HG02885 (cell line): ENCODE measurements around the gene NME3.

Source experiments
- ATAC-seq: cut with Tn5 transposase; IDR thresholded peaks from one replicate; pipeline ENCODE4 v1.9.1; 2021; ENCODE audit warnings: mild to moderate bottlenecking; ENCODE audit not compliant: unreplicated experiment, poor library complexity

Gene NME3

GRCh38 chr16:1794221-1794871 is 23.0 kb upstream of the NME3 start:
- no peak for ATAC-seq

- no peak for ATAC-seq
Observed at GRCh38 chr16:1793578-1794220, 22.4 kb upstream of the NME3 start, which contains the start of gene IGFALS. Gene IGFALS (minus strand): TSS chr16:1793705. CDS start chr16:1793652, 53 bp downstream.

- no peak for ATAC-seq
Observed at GRCh38 chr16:1792836-1793577, 21.7 kb upstream of the NME3 start.

GRCh38 chr16:1791943-1792812 is 20.8 kb upstream of the NME3 start:
- ATAC-seq: no peak

- no peak for ATAC-seq
Observed at GRCh38 chr16:1791256-1791942, 20.1 kb upstream of the NME3 start.

- no peak for ATAC-seq
Observed at GRCh38 chr16:1790611-1791255, 19.4 kb upstream of the NME3 start.

- ATAC-seq: no peak
Observed at GRCh38 chr16:1790261-1790610, 18.9 kb upstream of the NME3 start.

GRCh38 chr16:1789643-1790045 is 18.3 kb upstream of the NME3 start:
- no peak for ATAC-seq

GRCh38 chr16:1788708-1789100 is 17.4 kb upstream of the NME3 start:
- no peak for ATAC-seq

- no peak for ATAC-seq
Observed at GRCh38 chr16:1788095-1788707, 16.9 kb upstream of the NME3 start.

GRCh38 chr16:1787322-1788094 is 16.2 kb upstream of the NME3 start:
- ATAC-seq: no peak

GRCh38 chr16:1787056-1787321 is 15.6 kb upstream of the NME3 start:
- no peak for ATAC-seq

- ATAC-seq: no peak
Observed at GRCh38 chr16:1786242-1787055, 15.1 kb upstream of the NME3 start.

GRCh38 chr16:1785846-1786170 is 14.5 kb upstream of the NME3 start:
- no peak for ATAC-seq

GRCh38 chr16:1784977-1785845 is 13.9 kb upstream of the NME3 start:
- no peak for ATAC-seq

GRCh38 chr16:1782408-1783264 is 11.3 kb upstream of the NME3 start, which contains the start of the genes NUBP2 and SPSB3:
Gene NUBP2 (plus strand): TSS chr16:1782960. CDS start chr16:1783021, 61 bp downstream.
Gene SPSB3 (minus strand): TSS chr16:1782571. CDS start chr16:1781483, 1,088 bp downstream.
- ATAC-seq: peak; percentile 84
